ENCODE data around the gene TRPV4.

Gene TRPV4

DNA sequence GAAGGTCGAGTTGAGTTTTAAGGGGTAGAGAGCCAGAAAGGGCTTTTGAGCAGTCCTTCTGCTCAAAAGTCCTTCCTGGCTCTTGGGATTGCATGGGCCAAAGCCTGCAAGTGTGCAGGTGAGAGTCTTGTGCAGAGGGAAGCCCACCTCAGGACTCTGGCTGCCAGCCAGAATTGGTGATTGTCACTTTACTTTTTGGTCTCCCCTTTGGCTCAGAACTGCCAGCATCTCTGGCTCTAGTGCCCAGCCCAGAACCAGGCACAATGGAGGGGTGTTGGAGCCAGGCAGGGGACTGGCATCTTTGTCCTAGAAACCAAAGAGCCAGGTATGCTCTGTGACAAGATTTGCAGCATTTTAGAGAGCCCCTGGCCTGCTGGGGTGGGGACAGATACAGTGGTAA is 96.1 kb downstream of the TRPV4 start:
- TF ChIP-seq, protein P1, sequence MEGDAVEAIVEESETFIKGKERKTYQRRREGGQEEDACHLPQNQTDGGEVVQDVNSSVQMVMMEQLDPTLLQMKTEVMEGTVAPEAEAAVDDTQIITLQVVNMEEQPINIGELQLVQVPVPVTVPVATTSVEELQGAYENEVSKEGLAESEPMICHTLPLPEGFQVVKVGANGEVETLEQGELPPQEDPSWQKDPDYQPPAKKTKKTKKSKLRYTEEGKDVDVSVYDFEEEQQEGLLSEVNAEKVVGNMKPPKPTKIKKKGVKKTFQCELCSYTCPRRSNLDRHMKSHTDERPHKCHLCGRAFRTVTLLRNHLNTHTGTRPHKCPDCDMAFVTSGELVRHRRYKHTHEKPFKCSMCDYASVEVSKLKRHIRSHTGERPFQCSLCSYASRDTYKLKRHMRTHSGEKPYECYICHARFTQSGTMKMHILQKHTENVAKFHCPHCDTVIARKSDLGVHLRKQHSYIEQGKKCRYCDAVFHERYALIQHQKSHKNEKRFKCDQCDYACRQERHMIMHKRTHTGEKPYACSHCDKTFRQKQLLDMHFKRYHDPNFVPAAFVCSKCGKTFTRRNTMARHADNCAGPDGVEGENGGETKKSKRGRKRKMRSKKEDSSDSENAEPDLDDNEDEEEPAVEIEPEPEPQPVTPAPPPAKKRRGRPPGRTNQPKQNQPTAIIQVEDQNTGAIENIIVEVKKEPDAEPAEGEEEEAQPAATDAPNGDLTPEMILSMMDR (IDR thresholded peaks at IDR 0.05; ENCODE audit: low read depth, low read length, missing control alignments): no peak
- no peak overlapping the region for H3K4me3 ChIP-seq (replicated peaks; ENCODE audit: low read depth, low read length)
- no peak for DNase-seq (ENCODE audit: extremely low read depth, low read depth)

GRCh38 chr12:109736552-109737108 is 96.6 kb downstream of the TRPV4 start:
- TF ChIP-seq, protein P1 (IDR thresholded peaks at IDR 0.05; ENCODE audit: low read depth, low read length, missing control alignments): no peak
- peak; percentile 22 for DNase-seq (ENCODE audit: extremely low read depth, low read depth)
- no peak overlapping the region for H3K4me3 ChIP-seq (replicated peaks; ENCODE audit: low read depth, low read length)

DNA sequence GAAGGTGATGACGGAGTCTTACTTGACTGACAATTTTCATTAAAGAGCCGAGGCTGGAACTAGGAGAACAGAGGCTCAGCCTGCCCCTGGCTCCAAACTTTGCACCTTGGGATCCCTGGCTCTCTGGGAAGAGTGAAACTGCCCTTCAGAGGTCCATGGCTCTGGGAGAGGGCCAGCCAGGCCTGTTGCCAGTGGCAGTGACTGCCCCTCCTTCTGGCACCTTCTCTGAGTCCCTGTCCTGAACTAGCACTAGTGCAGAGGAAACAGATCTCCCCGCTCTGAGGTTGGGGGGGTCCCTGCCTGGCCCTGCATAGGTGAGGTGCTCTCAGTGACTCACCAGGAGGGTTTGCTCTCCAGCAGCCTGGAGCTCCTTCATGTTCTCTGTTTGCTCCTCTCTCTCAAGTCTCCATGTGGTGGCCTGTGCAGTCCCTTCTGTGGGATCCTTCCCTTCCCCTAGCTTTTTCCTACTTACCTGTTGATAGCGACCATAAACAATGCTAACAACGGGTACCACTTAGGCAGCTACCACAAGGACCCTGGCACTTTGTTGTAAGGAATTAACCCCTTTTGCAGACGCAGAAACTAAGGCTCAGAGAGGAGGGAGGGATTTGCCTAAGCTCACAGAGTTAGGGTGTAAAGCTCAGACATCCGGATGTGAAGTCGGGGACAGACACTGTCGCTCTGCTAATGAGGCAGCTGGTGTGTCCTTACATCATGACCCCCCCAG is 97.2 kb downstream of the TRPV4 start:
- H3K4me3 ChIP-seq (replicated peaks; ENCODE audit: low read depth, low read length): no peak overlapping the region
- TF ChIP-seq, protein P1 (IDR thresholded peaks at IDR 0.05; ENCODE audit: low read depth, low read length, missing control alignments): no peak
- DNase-seq (ENCODE audit: extremely low read depth, low read depth): no peak

GRCh38 chr12:109735051-109735521 is 98.1 kb downstream of the TRPV4 start:
- TF ChIP-seq, protein P1 (IDR thresholded peaks at IDR 0.05; ENCODE audit: low read depth, low read length, missing control alignments): no peak
- no peak overlapping the region for H3K4me3 ChIP-seq (replicated peaks; ENCODE audit: low read depth, low read length)
- DNase-seq (ENCODE audit: extremely low read depth, low read depth): no peak

- no peak for DNase-seq (ENCODE audit: extremely low read depth, low read depth)
- TF ChIP-seq, protein P1 (IDR thresholded peaks at IDR 0.05; ENCODE audit: low read depth, low read length, missing control alignments): no peak
- no peak overlapping the region for H3K4me3 ChIP-seq (replicated peaks; ENCODE audit: low read depth, low read length)
Observed at GRCh38 chr12:109734219-109735000, 98.8 kb downstream of the TRPV4 start.
